Measurements from ENCODE around the gene SEC14L6.
"Not testable (repeated sequence)": the region's sequence is repeated elsewhere in the genome, so short reads cannot be mapped to it uniquely, and the experiment has no call there.

The SEC14L6 gene

DNA sequence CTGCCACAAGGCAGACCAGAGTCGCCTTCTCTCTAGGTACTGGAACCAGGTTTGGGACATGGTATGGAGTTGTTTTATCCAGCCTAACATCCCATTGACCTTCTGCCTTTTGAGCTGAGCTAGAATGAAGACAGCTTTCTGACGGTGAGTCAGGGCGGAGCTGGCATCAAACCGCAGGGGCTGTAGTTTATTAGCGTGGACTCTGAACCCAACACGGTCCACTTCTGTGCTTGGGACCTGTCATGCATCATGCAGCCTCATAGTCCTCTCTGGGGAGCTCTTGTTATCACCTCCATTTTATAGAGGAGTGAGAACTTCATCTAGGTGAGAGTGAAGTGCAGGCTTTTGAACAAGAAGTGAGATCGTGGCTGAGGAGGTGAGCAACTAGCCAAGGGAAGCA, 19.6 kb upstream of the SEC14L6 start:
- no peak for DNase-seq (ENCODE audit: low read depth)

- DNase-seq (ENCODE audit: low read depth) = no peak
Measured at GRCh38 chr22:30565341-30565740, 18.8 kb upstream of the SEC14L6 start.

DNA sequence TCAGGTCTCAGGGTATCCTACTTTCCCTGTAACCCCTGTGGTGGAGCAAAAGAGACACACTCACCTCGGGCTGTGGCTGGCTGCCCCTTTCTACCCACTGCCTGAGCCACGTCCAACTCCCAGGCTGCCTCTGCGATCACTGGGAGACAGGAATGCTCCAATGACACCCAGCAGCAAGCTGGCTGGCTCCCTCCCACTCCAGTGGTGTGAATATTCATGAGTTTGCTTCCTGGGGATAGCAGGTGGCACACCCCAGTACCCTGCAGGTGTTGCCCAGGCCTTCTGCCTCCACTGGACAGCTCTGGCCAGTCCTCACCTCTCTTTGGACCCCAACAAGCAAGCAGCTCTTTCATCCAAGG, 18.2 kb upstream of the SEC14L6 start:
- DNase-seq (ENCODE audit: low read depth) = no peak

GRCh38 chr22:30564045-30564760, 17.7 kb upstream of the SEC14L6 start:
- no peak for DNase-seq (ENCODE audit: low read depth)

DNA sequence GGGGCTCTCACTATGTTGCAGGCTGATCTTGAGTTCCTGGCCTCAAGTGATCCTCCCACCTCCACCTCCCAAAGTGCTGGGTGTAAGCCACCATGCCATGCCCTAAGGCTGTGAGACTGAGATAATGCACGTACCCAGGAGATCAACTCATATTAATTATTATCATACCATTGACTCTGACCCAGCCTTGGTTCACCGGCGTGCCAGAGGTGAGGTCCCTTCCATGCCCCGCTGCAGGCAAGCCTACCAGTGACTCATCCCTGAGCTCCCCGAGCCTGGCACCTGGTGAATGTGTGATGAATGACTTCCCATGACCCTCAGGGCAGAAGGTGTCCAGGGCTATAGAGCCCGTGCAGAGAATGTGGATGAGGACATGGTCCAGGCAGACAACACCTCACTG, 15.8 kb upstream of the SEC14L6 start:
- DNase-seq (ENCODE audit: low read depth) = no peak

DNA sequence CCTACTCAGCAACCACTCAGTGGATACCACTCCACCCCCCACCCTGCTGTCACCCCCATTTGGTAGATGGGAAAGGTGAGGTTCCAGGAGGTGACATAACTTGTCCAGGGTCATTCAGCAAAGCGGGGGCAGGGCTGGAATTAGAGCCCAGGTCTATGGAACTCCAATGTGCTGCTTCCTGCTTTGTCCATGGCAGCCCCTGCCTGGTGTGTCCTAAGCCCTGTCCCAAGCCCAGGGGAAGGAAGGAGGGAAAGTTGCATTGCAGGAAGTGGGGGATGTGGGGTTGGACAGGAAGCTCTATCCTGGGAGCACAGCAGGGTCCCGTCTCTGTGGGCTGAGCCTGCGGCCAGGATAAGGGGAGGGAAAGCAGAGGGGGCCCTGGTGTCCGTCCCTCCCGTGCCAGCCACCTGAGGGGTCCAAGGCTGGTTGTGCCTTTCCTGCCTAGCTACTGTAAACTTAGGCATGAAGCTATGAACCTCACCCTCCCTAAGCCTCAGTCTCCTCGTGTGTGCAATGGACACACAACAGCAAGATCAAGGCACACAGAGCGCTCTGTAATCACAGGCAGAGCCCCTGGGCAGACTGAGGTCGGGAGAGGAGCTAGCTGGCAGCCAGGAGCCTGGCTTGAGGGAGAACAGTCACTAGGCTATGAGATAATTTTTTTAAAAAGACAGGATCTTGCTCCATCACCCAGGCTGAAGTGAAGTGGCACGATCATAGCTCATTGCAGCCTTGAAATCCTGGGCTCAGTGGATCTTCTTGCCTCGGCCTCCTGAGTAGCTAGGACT, 15.1 kb upstream of the SEC14L6 start:
- DNase-seq (ENCODE audit: low read depth) = no peak

DNA sequence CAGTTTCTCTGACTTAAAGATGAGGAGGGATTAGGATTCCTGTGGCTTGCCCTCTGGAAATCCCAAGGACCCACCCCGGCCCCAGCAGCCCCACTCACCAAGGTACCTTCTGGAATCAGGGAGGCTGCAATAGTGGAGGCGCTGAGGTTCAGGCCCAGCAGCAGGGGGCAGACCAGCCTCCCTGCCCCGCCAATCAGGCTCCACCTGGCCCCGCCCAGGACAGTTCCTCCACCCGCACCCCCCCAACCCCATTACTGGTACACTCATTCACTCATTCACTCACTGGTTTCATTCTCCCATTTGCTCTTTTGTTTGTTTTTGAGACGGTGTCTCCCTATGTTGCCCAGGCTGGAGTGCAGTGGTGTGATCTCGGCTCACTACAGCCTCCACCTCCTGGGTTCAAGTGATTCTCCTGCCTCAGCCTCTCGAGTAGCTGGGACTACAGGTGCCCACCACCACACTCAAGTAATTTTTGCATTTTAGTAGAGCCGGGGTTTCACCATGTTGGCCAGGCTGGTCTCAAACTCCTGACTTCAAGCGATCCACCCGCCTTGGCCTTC, 14.2 kb upstream of the SEC14L6 start:
- DNase-seq (ENCODE audit: low read depth) = not testable (repeated sequence)

- no peak for DNase-seq (ENCODE audit: low read depth)
Measured at GRCh38 chr22:30559889-30560288, 13.3 kb upstream of the SEC14L6 start.

DNA sequence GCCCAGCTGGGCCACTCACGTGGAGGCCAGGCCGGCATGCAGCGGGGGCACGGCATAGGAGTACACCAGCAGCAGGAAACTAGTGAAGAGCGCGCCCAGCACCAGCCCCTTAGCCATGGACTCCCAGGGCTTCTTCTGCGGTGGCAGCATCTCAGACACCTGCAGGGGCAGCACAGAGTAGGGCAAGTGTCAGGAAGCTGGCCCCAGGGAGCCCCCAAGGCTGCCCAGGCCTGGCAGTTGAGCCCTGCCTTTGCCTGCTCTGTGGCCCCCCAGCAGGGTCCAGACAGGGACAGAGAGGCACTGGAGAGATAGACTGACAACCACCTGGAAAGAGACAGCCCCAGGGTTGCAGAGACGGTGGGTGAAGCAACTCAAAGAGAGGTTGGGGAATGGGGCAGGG, 10.7 kb upstream of the SEC14L6 start:
- DNase-seq (ENCODE audit: low read depth) = no peak

DNA sequence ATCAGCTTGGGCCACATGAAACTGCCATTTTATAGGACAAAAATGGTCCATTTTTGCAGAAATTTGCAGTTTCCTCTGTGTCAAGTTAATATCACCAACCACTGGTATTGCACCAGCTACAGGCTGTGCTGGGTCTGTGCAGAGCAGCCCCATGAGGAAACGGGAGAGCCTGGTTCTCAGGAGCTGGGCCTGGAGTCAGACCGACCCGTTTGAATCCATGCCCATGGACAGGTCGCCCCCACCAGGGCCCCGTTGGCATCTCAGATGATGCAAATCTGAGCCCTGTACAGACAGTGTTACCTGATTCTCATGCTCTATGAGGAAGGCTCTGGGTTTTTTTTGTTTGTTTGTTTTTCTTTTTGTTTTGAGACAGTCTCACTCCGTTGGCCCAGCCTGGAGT, 9.8 kb upstream of the SEC14L6 start:
- no peak for DNase-seq (ENCODE audit: low read depth)

GRCh38 chr22:30555282-30556210, 9.0 kb upstream of the SEC14L6 start:
- no peak for DNase-seq (ENCODE audit: low read depth)

GRCh38 chr22:30553971-30554370, 7.4 kb upstream of the SEC14L6 start:
- no peak for DNase-seq (ENCODE audit: low read depth)

DNA sequence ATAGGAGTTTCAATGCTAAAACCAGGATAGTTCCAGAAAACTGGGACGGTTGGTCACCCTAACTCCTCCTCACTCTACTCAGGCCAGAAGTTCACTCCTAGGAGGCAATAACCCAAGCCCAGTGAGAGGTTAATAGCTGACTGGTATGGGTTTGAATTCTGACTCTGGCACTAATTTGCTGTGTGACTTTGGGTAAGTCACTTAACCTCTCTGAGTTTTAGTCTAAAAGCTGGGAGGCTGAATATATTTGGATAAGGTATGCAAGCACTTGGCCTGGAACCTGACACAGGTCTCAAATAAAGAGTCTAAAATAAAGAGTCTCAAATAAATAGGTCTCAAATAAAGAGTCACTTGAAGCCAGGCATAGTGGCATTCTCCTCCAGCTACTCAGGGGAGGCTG, 6.2 kb upstream of the SEC14L6 start:
- no peak for DNase-seq (ENCODE audit: low read depth)

- DNase-seq (ENCODE audit: low read depth) = not testable (repeated sequence)
Measured at GRCh38 chr22:30551813-30552212, 5.3 kb upstream of the SEC14L6 start.

DNA sequence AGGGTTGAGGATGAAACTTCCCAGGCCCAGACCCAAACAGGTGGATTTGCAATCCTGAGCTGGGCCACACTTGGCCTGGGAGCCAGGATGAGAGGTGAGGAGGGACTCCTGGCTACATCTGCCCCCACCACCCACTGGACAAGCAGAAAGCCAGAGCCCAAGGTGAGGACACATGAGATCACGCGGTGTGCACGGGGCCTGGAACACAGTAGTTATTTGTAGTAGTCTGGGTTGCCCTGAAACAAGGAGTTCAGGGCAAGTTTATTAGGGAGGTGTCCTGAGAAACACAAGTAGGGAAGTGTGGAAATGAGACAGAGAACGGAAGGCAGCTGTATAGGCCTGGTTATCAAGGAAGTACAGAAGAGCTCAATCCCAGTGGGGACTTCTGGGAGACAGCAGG, 647 bp upstream of the SEC14L6 start:
- no peak for DNase-seq (ENCODE audit: low read depth)

DNA sequence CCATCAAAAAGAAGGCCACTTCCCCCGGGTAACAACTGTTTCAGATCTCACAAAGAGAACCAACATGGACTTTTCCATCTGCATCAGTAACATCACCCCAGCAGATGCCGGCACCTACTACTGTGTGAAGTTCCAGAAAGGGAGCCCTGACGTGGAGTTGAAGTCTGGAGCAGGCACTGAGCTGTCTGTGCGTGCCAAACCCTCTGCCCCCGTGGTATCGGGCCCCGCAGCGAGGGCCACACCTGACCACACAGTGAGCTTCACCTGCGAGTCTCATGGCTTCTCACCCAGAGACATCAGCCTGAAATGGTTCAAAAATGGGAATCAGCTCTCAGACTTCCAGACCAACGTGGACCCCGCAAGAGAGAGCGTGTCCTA, 3.7 kb downstream of the SEC14L6 start:
- no peak for DNase-seq (ENCODE audit: low read depth)

DNA sequence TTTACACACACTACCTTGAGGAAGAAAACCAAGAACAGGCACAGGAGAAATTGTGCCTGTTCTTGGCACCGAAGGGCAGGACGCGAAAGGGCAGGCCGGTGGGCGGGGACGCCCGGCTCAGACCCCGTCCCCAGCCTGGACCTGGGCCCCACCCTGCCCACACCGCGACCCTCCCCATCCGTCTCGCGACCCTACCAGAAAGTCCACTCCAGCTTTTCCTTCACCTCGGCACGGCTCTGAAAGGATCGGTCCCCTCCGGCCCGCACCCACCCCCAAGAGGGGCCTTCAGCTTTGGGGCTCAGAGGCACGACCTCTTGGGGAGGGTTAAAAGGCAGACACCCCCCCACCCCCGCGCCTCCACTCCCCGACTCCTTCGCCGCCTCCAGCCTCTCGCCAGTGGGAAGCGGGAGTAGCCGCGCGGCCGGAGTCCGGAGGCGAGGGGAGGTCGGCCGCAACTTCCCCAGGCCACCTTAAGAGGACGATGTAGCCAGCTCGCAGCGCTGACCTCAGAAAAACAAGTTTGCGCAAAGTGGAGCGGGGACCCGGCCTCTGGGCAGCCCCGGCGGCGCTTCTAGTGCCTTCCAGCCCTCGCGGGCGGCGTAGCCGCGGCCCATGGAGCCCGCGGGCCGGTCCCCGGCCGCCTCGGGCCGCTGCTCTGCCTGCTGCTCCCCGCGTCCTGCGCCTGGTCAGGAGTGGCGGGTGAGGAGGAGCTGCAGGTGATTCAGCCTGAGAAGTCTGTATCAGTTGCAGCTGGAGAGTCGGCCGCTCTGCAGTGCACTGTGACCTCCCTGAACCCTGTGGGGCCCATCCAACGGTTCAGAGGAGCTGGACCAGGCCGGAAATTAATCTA, 4.4 kb downstream of the SEC14L6 start:
- no peak for DNase-seq (ENCODE audit: low read depth)

DNA sequence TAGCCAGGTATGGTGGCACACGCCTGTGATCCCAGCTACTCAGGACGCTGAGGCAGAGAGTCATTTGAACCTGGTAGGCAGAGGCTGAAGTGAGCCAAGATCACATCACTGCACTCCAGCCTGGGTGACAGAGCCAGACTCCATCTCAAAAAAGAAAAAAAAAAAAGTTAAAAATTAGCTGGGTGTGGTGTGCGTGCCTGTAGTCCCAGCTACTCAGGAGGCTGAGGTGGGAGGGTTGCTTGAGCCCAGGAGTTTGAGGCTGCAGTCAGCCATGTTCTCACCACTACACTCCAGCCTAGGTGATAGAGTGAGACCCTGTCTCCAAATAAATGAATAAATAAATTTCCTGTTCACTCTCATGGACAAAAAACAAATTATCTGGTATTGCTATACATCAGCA, 5.0 kb downstream of the SEC14L6 start:
- DNase-seq (ENCODE audit: low read depth) = not testable (repeated sequence)

GRCh38 chr22:30539368-30539767, 7.2 kb downstream of the SEC14L6 start:
- DNase-seq (ENCODE audit: low read depth) = no peak

GRCh38 chr22:30538280-30538679, 8.3 kb downstream of the SEC14L6 start:
- DNase-seq (ENCODE audit: low read depth) = no peak

- DNase-seq (ENCODE audit: low read depth) = no peak
Measured at GRCh38 chr22:30537083-30537731, 9.3 kb downstream of the SEC14L6 start.
